HepG2 (cell line): ENCODE results near the gene NEDD4. TPM values are rescaled to one million over a fixed set of nuclear protein-coding genes. Genes with fewer than 3 reads are reported as not detected.

Experiments used
- ATAC-seq: fragments of 200-7000 bp; cut with Tn5 transposase; 3 replicates; pipeline ENCODE4 v1.9.1; 2020; ENCODE audit warnings: mild to moderate bottlenecking, moderate library complexity
- BruUV-seq: library from RNA; stranded (reverse); fragments of 400-500 nt; replicated peaks from 2 replicates; lab custom pipeline; 2021; lab: Mats Ljungman, UMichigan
- CTCF ChIA-PET: fragments of 300-600 bp; formaldehyde crosslinking; extraction: SDS; loops from one replicate; lab custom pipeline; 2021; ENCODE audit warnings: low total read pairs, inconsistent platforms, low intra/inter-chr PET ratio; lab: Yijun Ruan, JAX
- POLR2A ChIA-PET: fragments of 350-600 bp; sonication (Branson Sonifier 250); formaldehyde crosslinking; loops from one replicate; lab custom pipeline; 2020; ENCODE audit warnings: antibody characterized with exemption, inconsistent platforms; lab: Yijun Ruan, JAX
- DNase-seq: peaks from one replicate; pipeline ENCODE4 v3.0.0-alpha.2; 2015; ENCODE audit warnings: low spot score
- FAIRE-seq: peaks from 3 replicates; lab custom pipeline; 2011; peaks lifted over from hg19 to GRCh38; lab: Jason Lieb, UNC
- H2AFZ ChIP-seq: one replicate; pipeline ENCODE4 v1.6.1; 2011; ENCODE audit warnings: low read length, inconsistent platforms
- H3K27ac ChIP-seq: fragments of 300-600 bp; 3 replicates; pipeline ENCODE4 v1.8.0; 2011; ENCODE audit warnings: mixed run types, mild to moderate bottlenecking, mixed read lengths, low read length, inconsistent platforms; ENCODE audit not compliant: insufficient read depth; ENCODE audit errors: extremely low read length
- H3K27me3 ChIP-seq, 2 experiments: fragments of 200-600 bp in 1 of 2; 2 replicates in 1 of 2; 3 replicates in 1 of 2; pipeline versions ENCODE4 v1.6.0 to v1.8.0; 2011; ENCODE audit warnings: low read length in 2 of 2, mild to moderate bottlenecking in 2 of 2, moderate library complexity in 2 of 2, inconsistent platforms in 1 of 2; ENCODE audit not compliant: insufficient read depth in 2 of 2, control insufficient read depth in 1 of 2
- H3K36me3 ChIP-seq, 2 experiments: fragments of 200-600 bp in 1 of 2; replicated peaks in 1 of 2; 2 replicates in 1 of 2; 3 replicates in 1 of 2; pipeline versions ENCODE4 v1.5.1 to v1.8.0; 2011; ENCODE audit warnings: low read length in 2 of 2, inconsistent platforms in 1 of 2; ENCODE audit not compliant: insufficient read depth in 2 of 2, control insufficient read depth in 1 of 2
- H3K4me1 ChIP-seq: 2 replicates; pipeline ENCODE4 v1.5.1; 2012; ENCODE audit warnings: low read length, inconsistent platforms; ENCODE audit not compliant: insufficient read depth
- H3K4me2 ChIP-seq: 2 replicates; pipeline ENCODE4 v1.6.0; 2011; ENCODE audit warnings: low read depth, low read length, inconsistent platforms
- H3K4me3 ChIP-seq, 3 experiments: fragments of 200-600 bp in 1 of 3; sonication (generic), shearing (Covaris generic) in 1 of 3; replicated peaks in 1 of 3; 2 replicates each; pipeline ENCODE4 v1.5.1; 2011 to 2016; ENCODE audit warnings: low read length in 3 of 3, inconsistent platforms in 2 of 3, low read depth in 2 of 3, mild to moderate bottlenecking in 2 of 3, control low read depth in 1 of 3, mixed read lengths in 1 of 3; ENCODE audit not compliant: insufficient read depth in 1 of 3
- H3K79me2 ChIP-seq: one replicate; pipeline ENCODE4 v1.6.1; 2011; ENCODE audit warnings: low read length, inconsistent platforms; ENCODE audit not compliant: insufficient read depth
- H3K9ac ChIP-seq: 2 replicates; pipeline ENCODE4 v1.6.0; 2011; ENCODE audit warnings: mild to moderate bottlenecking, low read depth, low read length, inconsistent platforms; ENCODE audit not compliant: insufficient read depth
- H3K9me3 ChIP-seq: 2 replicates; pipeline ENCODE4 v1.5.1; 2012; ENCODE audit warnings: mild to moderate bottlenecking, low read length
- H4K20me1 ChIP-seq: 2 replicates; pipeline ENCODE4 v1.6.0; 2011; ENCODE audit warnings: inconsistent platforms, mild to moderate bottlenecking, low read length, moderate library complexity; ENCODE audit not compliant: insufficient read depth
- ATRX ChIP-seq: sonication (generic); formaldehyde crosslinking; IDR thresholded peaks from 2 replicates; pipeline ENCODE4 v1.4.0; 2020; ENCODE audit warnings: missing genetic modification reagents, borderline replicate concordance
- BCL6 ChIP-seq: IDR thresholded peaks from 2 replicates; pipeline ENCODE4 v1.6.1; 2016; ENCODE audit warnings: missing genetic modification reagents, missing compliant biosample characterization
- IKZF1 ChIP-seq: fragments of 450-650 bp; IDR thresholded peaks from 2 replicates; pipeline ENCODE4 v1.7.1; 2016
- MED8 ChIP-seq: sonication (generic); formaldehyde crosslinking; IDR thresholded peaks from 2 replicates; pipeline ENCODE4 v1.8.1; 2023; ENCODE audit warnings: mild to moderate bottlenecking, missing genetic modification reagents; ENCODE audit not compliant: insufficient replicate concordance
- MLXIP ChIP-seq: sonication (generic); formaldehyde crosslinking; IDR thresholded peaks from 2 replicates; pipeline ENCODE4 v1.9.0; 2021; ENCODE audit warnings: missing genetic modification reagents, borderline replicate concordance
- SP4 ChIP-seq: sonication (generic); formaldehyde crosslinking; IDR thresholded peaks from 2 replicates; pipeline ENCODE4 v1.8.1; 2023; ENCODE audit warnings: mild to moderate bottlenecking, missing genetic modification reagents
- ZBTB43 ChIP-seq: sonication (generic); formaldehyde crosslinking; conservative IDR thresholded peaks from 2 replicates; pipeline ENCODE4 v1.4.0; 2020; ENCODE audit warnings: missing genetic modification reagents
- ZNF230 ChIP-seq: sonication (generic); formaldehyde crosslinking; IDR thresholded peaks from 2 replicates; pipeline ENCODE4 v1.4.0; 2020; ENCODE audit warnings: mild to moderate bottlenecking, missing genetic modification reagents
- ZNF567 ChIP-seq: sonication (generic); formaldehyde crosslinking; IDR thresholded peaks from 2 replicates; pipeline ENCODE4 v1.8.1; 2023; ENCODE audit warnings: mild to moderate bottlenecking, missing genetic modification reagents, borderline replicate concordance
- ZNF746 ChIP-seq: sonication (generic); formaldehyde crosslinking; IDR thresholded peaks from 2 replicates; pipeline ENCODE4 v1.8.0; 2022; ENCODE audit warnings: mild to moderate bottlenecking, missing genetic modification reagents
- WGBS: methylation state at CpG from one replicate; pipeline ENCODE4 v1.1.6; 2017; ENCODE audit warnings: low lambda C conversion rate; 5-methylcytosine and 5-hydroxymethylcytosine counted together
- in situ Hi-C: cut with HindIII; loops from 2 replicates; pipeline ENCODE4 v1.10.0; 2017; ENCODE audit warnings: low pct_unique_long_range_greater_than_20kb; ENCODE audit not compliant: extremely low pct_ligation_motif_present
- intact Hi-C: fragments of 100-400 bp; cut with micrococcal nuclease; formaldehyde crosslinking; loops from one replicate; pipeline ENCODE4 v1.10.0; 2022; ENCODE audit not compliant: unreplicated experiment
- polyA plus RNA-seq, 8 experiments: library from polyadenylated mRNA; depleted of rRNA in 3 of 8; stranded (reverse) in 7 of 8; unstranded in 1 of 8; fragments of >200 nt; fragmentation: Illumina TruSeq in 4 of 8; extraction: Trizol in 4 of 8; gene quantifications; 2 replicates each; pipeline versions ENCODE4 v1.2.1 to v1.2.3, GENCODE V29; 2011 to 2016; ENCODE audit warnings: low read depth in 4 of 8, missing spikeins in 1 of 8, mixed read lengths in 1 of 8; ENCODE audit not compliant: insufficient read depth in 1 of 8
- total RNA-seq, 5 experiments: library from RNA; depleted of rRNA; stranded (reverse); fragments of >200 nt; fragmentation: Illumina TruSeq; extraction: Trizol; gene quantifications; 2 replicates each; pipeline ENCODE4 v1.2.3, GENCODE V29; 2016; ENCODE audit warnings: low read depth in 1 of 5

The NEDD4 gene
- total and polyA plus RNA-seq, 2 of the 13 experiments (the other 11 are each of a cell fraction or from before 2014, with no cell fraction given): 10.4 to 13.0 TPM

GRCh38 chr15:55834331-55834730, 159.1 kb downstream of the NEDD4 start:
- Histone ChIP-seq H3K4me2 (no peak overlapping the region), H3K36me3 (no peaks in the 10 kb centered on the region; a peak in 2 of 5 replicates), H3K79me2 (no peaks in the 10 kb centered on the region), H3K4me3 (no peak overlapping the region), H3K27ac (no peak overlapping the region), H3K9me3 (no peaks in the 10 kb centered on the region), H3K9ac (no peak overlapping the region), H3K27me3 (no peaks in the 10 kb centered on the region), H4K20me1 (no peaks in the 10 kb centered on the region), H3K4me1 (no peaks in the 10 kb centered on the region), H2AFZ (no peak overlapping the region)
- in situ Hi-C loops (no loop called here), intact Hi-C loops (no loop called here)
- TF ChIP-seq MLXIP (CRISPR knock-in tag): no peak
- TF ChIP-seq ZNF567 (CRISPR knock-in tag): no peak
- no peak for TF ChIP-seq MED8 (CRISPR knock-in tag)
- TF ChIP-seq IKZF1: no peak
- ChIA-PET CTCF (no interaction called here), POLR2A (no interaction called here)
- no peak for FAIRE-seq
- 92% methylated on average over 3 of the region's 3 CpGs for WGBS
- ATAC-seq: no peak
- no TSS peak for BruUV-seq
- no peak for DNase-seq

DNA sequence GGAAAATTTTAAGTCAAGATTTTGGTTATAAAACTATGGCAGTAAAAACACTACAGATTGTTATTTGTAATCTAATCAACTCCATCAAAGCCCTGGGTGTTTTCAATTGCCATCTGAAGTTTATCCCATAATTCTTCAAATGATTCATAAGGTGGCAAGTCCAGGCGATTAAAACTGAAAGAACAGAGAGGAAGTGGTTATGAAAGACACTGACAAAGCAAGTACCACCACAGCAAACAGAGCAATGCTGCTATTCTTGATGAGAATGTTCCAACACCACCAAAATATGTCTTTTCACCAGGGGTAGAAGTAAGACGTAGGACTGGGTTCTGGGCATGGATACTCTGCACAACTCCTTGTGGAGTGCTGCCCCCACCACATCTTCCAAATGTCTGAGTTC, 163.6 kb downstream of the NEDD4 start:
- no peaks in the 10 kb centered on the region for H4K20me1 ChIP-seq
- ATAC-seq: no peak
- H3K79me2 ChIP-seq: no peaks in the 10 kb centered on the region
- POLR2A ChIA-PET: no interaction called here
- in situ Hi-C loops: no loop called here
- TF ChIP-seq ZNF230 (CRISPR knock-in tag) (no peak), BCL6 (CRISPR knock-in tag) (no peak), ATRX (CRISPR knock-in tag) (no peak), ZBTB43 (CRISPR knock-in tag) (no peak), SP4 (CRISPR knock-in tag) (no peak), ZNF746 (no peak)
- no peaks in the 10 kb centered on the region for H3K4me1 ChIP-seq
- H3K4me3 ChIP-seq: no peak overlapping the region
- H3K27me3 ChIP-seq: no peaks in the 10 kb centered on the region
- H3K9me3 ChIP-seq: no peaks in the 10 kb centered on the region
- CTCF ChIA-PET: no interaction called here
- no peak for FAIRE-seq
- no peak overlapping the region for H3K9ac ChIP-seq
- H2AFZ ChIP-seq: no peak overlapping the region
- no peak overlapping the region for H3K27ac ChIP-seq
- intact Hi-C loops: no loop called here
- no peaks in the 10 kb centered on the region; a peak in 2 of 5 replicates for H3K36me3 ChIP-seq
- DNase-seq: no peak
- 100% methylated on average over 2 of the region's 2 CpGs for WGBS
- no peak overlapping the region for H3K4me2 ChIP-seq
- no TSS peak for BruUV-seq
